Endothelial cell of umbilical vein (primary cell): ENCODE measurements around the gene MAP3K21. TPM values are rescaled to one million over a fixed set of nuclear protein-coding genes. Genes with fewer than 3 reads are reported as not detected.

Experiments used
- BruUV-seq: library from RNA; stranded (reverse); fragments of 400-500 nt; replicated peaks from 2 replicates; lab custom pipeline; 2021; lab: Mats Ljungman, UMichigan
- CTCF ChIA-PET: fragments of 300-600, 350-600 bp; sonication (Branson Sonifier 250); formaldehyde crosslinking; loops from one replicate; lab custom pipeline; 2021; ENCODE audit warnings: antibody characterized with exemption, inconsistent platforms; lab: Charles Lee
- POLR2A ChIA-PET: fragments of 300-600, 350-600 bp; sonication (Branson Sonifier 250); formaldehyde crosslinking; loops from one replicate; lab custom pipeline; 2021; ENCODE audit warnings: antibody characterized with exemption, inconsistent platforms; lab: Charles Lee
- DNase-seq: peaks from one replicate; pipeline ENCODE4 v3.0.0-alpha.2; 2011; ENCODE audit warnings: low read depth, low spot score
- FAIRE-seq: peaks from 2 replicates; lab custom pipeline; 2011; peaks lifted over from hg19 to GRCh38; lab: Jason Lieb, UNC
- H2AFZ ChIP-seq: 2 replicates; pipeline ENCODE4 v1.6.0; 2012; ENCODE audit warnings: low read depth, low read length, control low read depth, inconsistent platforms
- H3K27ac ChIP-seq: 2 replicates; pipeline ENCODE4 v1.5.1; 2011; ENCODE audit warnings: low read depth, mild to moderate bottlenecking, control low read depth, low read length, moderate library complexity; ENCODE audit not compliant: insufficient read depth
- H3K27me3 ChIP-seq, 2 experiments: 2 replicates each; pipeline versions ENCODE4 v1.6.0 to v1.6.1; 2011; ENCODE audit warnings: low read length in 2 of 2, mixed read lengths in 1 of 2; ENCODE audit not compliant: control insufficient read depth in 2 of 2, insufficient read depth in 2 of 2
- H3K36me3 ChIP-seq, 2 experiments: 2 replicates in 1 of 2; 3 replicates in 1 of 2; pipeline ENCODE4 v1.5.1; 2011; ENCODE audit warnings: low read length in 2 of 2, mild to moderate bottlenecking in 1 of 2, moderate library complexity in 1 of 2; ENCODE audit not compliant: control insufficient read depth in 2 of 2, insufficient read depth in 2 of 2; ENCODE audit errors: extremely low read depth in 1 of 2
- H3K4me1 ChIP-seq: 3 replicates; pipeline ENCODE4 v1.5.1; 2011; ENCODE audit warnings: mild to moderate bottlenecking, low read length; ENCODE audit not compliant: control insufficient read depth, insufficient read depth; ENCODE audit errors: extremely low read depth
- H3K4me2 ChIP-seq: 2 replicates; pipeline ENCODE4 v1.6.1; 2011; ENCODE audit warnings: low read length, control low read depth, mixed read lengths; ENCODE audit not compliant: insufficient read depth
- H3K4me3 ChIP-seq, 3 experiments: fragments of 200-600 bp in 1 of 3; sonication (generic), shearing (Covaris generic) in 1 of 3; replicated peaks in 1 of 3; 2 replicates each; pipeline ENCODE4 v1.5.1; 2011 to 2016; ENCODE audit warnings: control low read depth in 3 of 3, low read length in 3 of 3, mild to moderate bottlenecking in 2 of 3, inconsistent platforms in 1 of 3, low read depth in 1 of 3, moderate library complexity in 1 of 3; ENCODE audit not compliant: insufficient read depth in 1 of 3
- H3K79me2 ChIP-seq: 2 replicates; pipeline ENCODE4 v1.6.0; 2012; ENCODE audit warnings: low read length, inconsistent platforms; ENCODE audit not compliant: control insufficient read depth, insufficient read depth
- H3K9ac ChIP-seq: replicated peaks from 2 replicates; pipeline ENCODE3; 2011; ENCODE audit warnings: low read length, control low read depth; ENCODE audit not compliant: insufficient read depth; ENCODE audit errors: extremely low read depth
- H3K9me1 ChIP-seq: replicated peaks from 3 replicates; pipeline ENCODE4 v1.6.0; 2011; ENCODE audit warnings: mild to moderate bottlenecking, low read length; ENCODE audit not compliant: control insufficient read depth, insufficient read depth; ENCODE audit errors: extremely low read depth
- H3K9me3 ChIP-seq: replicated peaks from 2 replicates; pipeline ENCODE4 v1.5.1; 2012; ENCODE audit warnings: low read length, inconsistent platforms; ENCODE audit not compliant: control insufficient read depth, insufficient read depth
- H4K20me1 ChIP-seq: replicated peaks from 2 replicates; pipeline ENCODE3; 2011; ENCODE audit warnings: mild to moderate bottlenecking, low read length; ENCODE audit not compliant: control insufficient read depth, insufficient read depth; ENCODE audit errors: extremely low read depth
- EZH2 ChIP-seq: IDR thresholded peaks from 2 replicates; pipeline ENCODE4 v1.6.1; 2012; ENCODE audit warnings: borderline replicate concordance, low read depth, mild to moderate bottlenecking, moderate library complexity, low read length, inconsistent platforms; ENCODE audit not compliant: severe bottlenecking
- FOS ChIP-seq: IDR thresholded peaks from 2 replicates; pipeline ENCODE4 v1.6.1; 2011; ENCODE audit warnings: mild to moderate bottlenecking, low read length, moderate library complexity, borderline replicate concordance; ENCODE audit not compliant: insufficient read depth
- GATA2 ChIP-seq: IDR thresholded peaks from 2 replicates; pipeline ENCODE4 v1.7.0; 2011; ENCODE audit warnings: low read depth, mild to moderate bottlenecking, moderate library complexity, mixed read lengths, low read length; ENCODE audit not compliant: insufficient read length, insufficient read depth
- JUN ChIP-seq: IDR thresholded peaks from 2 replicates; pipeline ENCODE4 v1.6.1; 2011; ENCODE audit warnings: borderline replicate concordance, low read depth; ENCODE audit not compliant: insufficient read length, insufficient read depth
- MYC ChIP-seq: IDR thresholded peaks from one replicate; pipeline ENCODE4 v1.6.1; 2011; ENCODE audit warnings: mild to moderate bottlenecking, low read depth, low read length
- POLR2A ChIP-seq: IDR thresholded peaks from 2 replicates; pipeline ENCODE4 v1.6.1; 2012; ENCODE audit warnings: low read depth, mild to moderate bottlenecking, control low read depth, low read length
- POLR2AphosphoS5 ChIP-seq: IDR thresholded peaks from 2 replicates; pipeline ENCODE4 v1.6.1; 2012; ENCODE audit warnings: low read depth, mild to moderate bottlenecking, control low read depth, low read length, moderate library complexity; ENCODE audit not compliant: insufficient read depth
- dilution Hi-C: fragments of 300-500 bp; cut with MboI; formaldehyde crosslinking; loops from one replicate; pipeline ENCODE4 v1.15.0; 2019; ENCODE audit warnings: low sequenced_read_pairs; ENCODE audit not compliant: extremely low pct_ligation_motif_present
- intact Hi-C: fragments of 100-400 bp; cut with micrococcal nuclease; formaldehyde crosslinking; loops from one replicate; pipeline ENCODE4 v1.10.0; 2022
- polyA plus RNA-seq, 4 experiments: library from polyadenylated mRNA; depleted of rRNA in 3 of 4; stranded (reverse) in 3 of 4; unstranded in 1 of 4; fragments of >200 nt; gene quantifications; 2 replicates each; pipeline versions ENCODE4 v1.2.1 to v1.2.3, GENCODE V29; 2011 to 2012; ENCODE audit warnings: missing spikeins in 1 of 4
- total RNA-seq: library from RNA; stranded (reverse); gene quantifications from 2 replicates; pipeline ENCODE4 v1.2.3, GENCODE V29; 2021
- TF ChIP-seq, protein P1 (sequence below), 2 donors: IDR thresholded peaks; 1 replicate in 1 of 2; 2 replicates in 1 of 2; pipeline ENCODE4 v1.5.1; 2011; ENCODE audit warnings: low read length in 2 of 2, mild to moderate bottlenecking in 2 of 2, moderate library complexity in 2 of 2, control low read depth in 1 of 2, inconsistent platforms in 1 of 2, low read depth in 1 of 2; ENCODE audit not compliant: insufficient read depth in 1 of 2; ENCODE audit errors: extremely low read depth in 1 of 2
- TF ChIP-seq, protein P2 (sequence below): IDR thresholded peaks from 2 replicates; pipeline ENCODE4 v1.6.1; 2011; ENCODE audit not compliant: insufficient read depth, insufficient read length

The MAP3K21 gene
- total and polyA plus RNA-seq, 2 donors (not counting 3 experiments of a cell fraction or from before 2014, with no cell fraction given), result 0.65 to 0.95 TPM

DNA sequence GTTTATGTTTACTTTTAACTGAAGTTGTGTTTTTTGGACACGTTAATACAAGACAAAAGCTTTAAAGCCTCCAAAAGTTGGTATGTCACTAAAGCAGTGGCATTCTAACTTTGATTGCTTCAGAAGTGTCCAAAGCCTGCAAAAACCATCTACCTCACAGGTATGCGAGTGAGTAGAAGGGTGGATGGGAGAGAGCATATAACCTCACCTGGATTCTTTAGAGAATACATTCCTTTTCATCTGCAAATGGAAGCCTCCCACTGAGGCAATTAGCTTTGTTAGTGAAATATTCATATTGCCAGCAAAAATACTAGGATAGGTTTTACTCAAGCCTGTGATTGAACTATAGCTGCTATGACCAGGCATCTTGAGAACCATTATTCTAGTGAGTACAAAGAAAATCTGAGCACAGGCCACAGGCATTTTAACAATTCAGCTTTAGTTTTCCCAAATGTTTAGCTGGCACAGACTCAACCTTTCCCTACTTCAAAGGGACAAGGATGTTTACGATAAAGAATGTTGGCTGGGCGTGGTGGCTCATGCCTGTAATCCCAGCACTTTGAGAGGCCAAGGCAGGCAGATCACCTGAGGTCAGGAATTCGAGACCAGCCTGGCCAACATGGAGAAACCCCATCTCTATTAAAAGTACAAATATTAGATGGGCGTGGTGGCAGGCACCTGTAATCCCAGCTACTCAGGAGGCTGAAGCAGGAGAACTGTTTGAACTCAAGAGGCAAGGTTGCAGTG lies 39.7 kb downstream of the MAP3K21 start:
- POLR2A ChIA-PET, result no interaction called here
- no peaks in the 10 kb centered on the region for H3K36me3 ChIP-seq
- no peaks in the 10 kb centered on the region for H3K27me3 ChIP-seq
- no peak overlapping the region for H2AFZ ChIP-seq
- FAIRE-seq (no peak), DNase-seq (no peak)
- H3K4me1 ChIP-seq, result no peaks in the 10 kb centered on the region
- no peak overlapping the region for H3K4me3 ChIP-seq
- no TSS peak for BruUV-seq
- no peak overlapping the region for H3K4me2 ChIP-seq
- CTCF ChIA-PET, result interaction anchor here (0.6 to 2.7 kb wide), 4 partner anchors 9 to 698 kb away, joined by 3 to 14 read pairs (median 4); no protein-coding TSS in a partner anchor
- H3K27ac ChIP-seq, result no peak overlapping the region
- TF ChIP-seq JUN (no peak), POLR2AphosphoS5 (no peak), FOS (no peak), GATA2 (no peak), POLR2A (no peak), EZH2 (no peak), MYC (no peak)
- TF ChIP-seq, protein P1, sequence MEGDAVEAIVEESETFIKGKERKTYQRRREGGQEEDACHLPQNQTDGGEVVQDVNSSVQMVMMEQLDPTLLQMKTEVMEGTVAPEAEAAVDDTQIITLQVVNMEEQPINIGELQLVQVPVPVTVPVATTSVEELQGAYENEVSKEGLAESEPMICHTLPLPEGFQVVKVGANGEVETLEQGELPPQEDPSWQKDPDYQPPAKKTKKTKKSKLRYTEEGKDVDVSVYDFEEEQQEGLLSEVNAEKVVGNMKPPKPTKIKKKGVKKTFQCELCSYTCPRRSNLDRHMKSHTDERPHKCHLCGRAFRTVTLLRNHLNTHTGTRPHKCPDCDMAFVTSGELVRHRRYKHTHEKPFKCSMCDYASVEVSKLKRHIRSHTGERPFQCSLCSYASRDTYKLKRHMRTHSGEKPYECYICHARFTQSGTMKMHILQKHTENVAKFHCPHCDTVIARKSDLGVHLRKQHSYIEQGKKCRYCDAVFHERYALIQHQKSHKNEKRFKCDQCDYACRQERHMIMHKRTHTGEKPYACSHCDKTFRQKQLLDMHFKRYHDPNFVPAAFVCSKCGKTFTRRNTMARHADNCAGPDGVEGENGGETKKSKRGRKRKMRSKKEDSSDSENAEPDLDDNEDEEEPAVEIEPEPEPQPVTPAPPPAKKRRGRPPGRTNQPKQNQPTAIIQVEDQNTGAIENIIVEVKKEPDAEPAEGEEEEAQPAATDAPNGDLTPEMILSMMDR (IDR thresholded peaks at IDR 0.05; ENCODE audit: extremely low read depth in 1 of 2, insufficient read depth in 1 of 2, low read depth in 1 of 2, low read length in 2 of 2), result no peak
- TF ChIP-seq, protein P2, sequence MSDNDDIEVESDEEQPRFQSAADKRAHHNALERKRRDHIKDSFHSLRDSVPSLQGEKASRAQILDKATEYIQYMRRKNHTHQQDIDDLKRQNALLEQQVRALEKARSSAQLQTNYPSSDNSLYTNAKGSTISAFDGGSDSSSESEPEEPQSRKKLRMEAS, result no peak
- no peaks in the 10 kb centered on the region for H3K79me2 ChIP-seq
- no peaks in the 10 kb centered on the region for H3K9me3 ChIP-seq
- H4K20me1 ChIP-seq, result no peaks in the 10 kb centered on the region
- intact Hi-C loops, result no loop called here
- no peaks in the 10 kb centered on the region for H3K9me1 ChIP-seq
- H3K9ac ChIP-seq, result no peak overlapping the region
- dilution Hi-C loops, result no loop called here
